ENCODE results near the gene ISOC2. TPM values are rescaled to one million over a fixed set of nuclear protein-coding genes. Genes with fewer than 3 reads are reported as not detected.

Gene ISOC2, protein sequence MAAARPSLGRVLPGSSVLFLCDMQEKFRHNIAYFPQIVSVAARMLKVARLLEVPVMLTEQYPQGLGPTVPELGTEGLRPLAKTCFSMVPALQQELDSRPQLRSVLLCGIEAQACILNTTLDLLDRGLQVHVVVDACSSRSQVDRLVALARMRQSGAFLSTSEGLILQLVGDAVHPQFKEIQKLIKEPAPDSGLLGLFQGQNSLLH
- total RNA-seq (2013), result 12.8 TPM
- 10 to 100 TPM; 14.8 to 20.2 (median 14.9) TPM for polyA plus RNA-seq
- 21.6 and 48.7 TPM in 2 replicates for polyA minus RNA-seq
- total RNA-seq, result 0.59 to 7.1 (median 4.6) reads per million in 11 experiments

DNA sequence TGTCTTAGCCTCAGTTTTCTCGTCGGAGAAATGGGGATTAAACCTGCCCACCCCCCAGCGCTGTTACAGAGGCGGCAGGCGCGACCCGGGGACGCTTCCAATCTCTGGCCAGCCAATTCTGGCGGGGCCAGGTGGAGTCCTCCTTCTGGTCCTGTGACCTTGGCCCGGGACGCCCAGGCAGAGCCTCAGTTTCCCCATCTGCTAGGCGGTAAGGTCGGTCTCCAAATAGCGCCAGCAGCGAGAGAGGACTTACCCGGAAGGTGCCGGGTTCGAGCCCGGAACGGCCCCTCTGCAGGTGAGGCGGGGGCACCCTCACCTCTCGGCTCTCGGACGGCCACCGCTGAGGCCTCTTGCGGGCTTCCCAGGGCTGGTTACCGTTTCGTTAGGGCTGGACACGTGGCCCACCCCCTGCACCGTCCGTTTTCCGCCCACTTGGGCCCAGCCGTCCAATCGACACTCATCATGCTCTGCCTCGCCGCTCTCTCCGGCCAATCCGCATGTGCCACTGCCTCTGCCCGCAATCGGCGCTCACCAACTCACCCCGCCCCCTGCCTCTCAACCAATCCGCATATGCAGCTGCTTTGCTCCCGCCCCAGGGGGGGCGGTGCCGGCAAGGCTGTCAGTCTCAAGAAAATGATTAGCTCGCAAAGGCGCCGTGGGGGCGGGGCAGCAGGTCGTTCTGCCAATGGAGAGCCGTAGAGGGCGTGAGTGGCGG, at the start of gene ISOC2:
ISOC2 (minus strand) TSS at position 384 of the 715 bp plus-strand sequence. CDS start 5,156 bp downstream, outside the sequence.
- Mint-ChIP-seq H3K4me1 (peaks cover 18% of the 10 kb centered on the region), H3K27me3 (ENCODE audit: low read depth in 3 of 3) (peaks cover 2 to 4% (median 3%) of the 10 kb centered on the region in 3 donors), H3K4me3 (peak within 1 kb of the TSS; percentile 87 to 94), H3K27ac (peak within 1 kb of the TSS; percentile 82 to 94 (median 90)), H3K36me3 (peaks cover 0 to 7% of the 10 kb centered on the region in 2 donors), H3K9me3 (no peaks in the 10 kb centered on the region)
- peak within 1 kb of the TSS; percentile 94 for H2AFZ ChIP-seq (ENCODE audit: insufficient read depth, low read depth, low read length, poor library complexity, severe bottlenecking)
- H3K79me2 ChIP-seq (ENCODE audit: insufficient read depth, low read length), result no peaks in the 10 kb centered on the region
- peak; percentile 99 to 100 (median 99) for DNase-seq
- WGBS (ENCODE audit: insufficient coverage), result under 1% methylated on average over 53 of the region's 54 CpGs
- no peaks in the 10 kb centered on the region for H4K20me1 ChIP-seq (ENCODE audit: insufficient read depth, low read length)
- H3K27me3 ChIP-seq (ENCODE audit: control insufficient read depth in 2 of 2, insufficient read depth in 2 of 2, low read length in 2 of 2), result no peaks in the 10 kb centered on the region
- TF ChIP-seq, protein P1, sequence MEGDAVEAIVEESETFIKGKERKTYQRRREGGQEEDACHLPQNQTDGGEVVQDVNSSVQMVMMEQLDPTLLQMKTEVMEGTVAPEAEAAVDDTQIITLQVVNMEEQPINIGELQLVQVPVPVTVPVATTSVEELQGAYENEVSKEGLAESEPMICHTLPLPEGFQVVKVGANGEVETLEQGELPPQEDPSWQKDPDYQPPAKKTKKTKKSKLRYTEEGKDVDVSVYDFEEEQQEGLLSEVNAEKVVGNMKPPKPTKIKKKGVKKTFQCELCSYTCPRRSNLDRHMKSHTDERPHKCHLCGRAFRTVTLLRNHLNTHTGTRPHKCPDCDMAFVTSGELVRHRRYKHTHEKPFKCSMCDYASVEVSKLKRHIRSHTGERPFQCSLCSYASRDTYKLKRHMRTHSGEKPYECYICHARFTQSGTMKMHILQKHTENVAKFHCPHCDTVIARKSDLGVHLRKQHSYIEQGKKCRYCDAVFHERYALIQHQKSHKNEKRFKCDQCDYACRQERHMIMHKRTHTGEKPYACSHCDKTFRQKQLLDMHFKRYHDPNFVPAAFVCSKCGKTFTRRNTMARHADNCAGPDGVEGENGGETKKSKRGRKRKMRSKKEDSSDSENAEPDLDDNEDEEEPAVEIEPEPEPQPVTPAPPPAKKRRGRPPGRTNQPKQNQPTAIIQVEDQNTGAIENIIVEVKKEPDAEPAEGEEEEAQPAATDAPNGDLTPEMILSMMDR (IDR thresholded peaks at IDR 0.05), result no peak
- intact Hi-C loops (cut with micrococcal nuclease), result loop anchor here in 1 of 2 donors (2.0 kb wide), 1 partner anchor 53 kb away; no protein-coding TSS in a partner anchor
- peak within 1 kb of the TSS; percentile 76 to 92 for H3K27ac ChIP-seq (ENCODE audit: low read depth in 1 of 2, low read length in 2 of 2)
- peak within 1 kb of the TSS; percentile 86 for H3K9ac ChIP-seq (ENCODE audit: insufficient read depth, low read length, poor library complexity, severe bottlenecking)
- H3K4me3 ChIP-seq (replicated peaks in 1 of 3; ENCODE audit: low read depth in 2 of 3, low read length in 3 of 3), result peak within 1 kb of the TSS; percentile 68 to 83 (median 72)
- no peaks in the 10 kb centered on the region for H3K9me3 ChIP-seq (replicated peaks in 1 of 2; ENCODE audit: control insufficient read depth in 1 of 2, insufficient read depth in 1 of 2, low read length in 2 of 2)
- H3K4me2 ChIP-seq (replicated peaks; ENCODE audit: extremely low read depth, low read length, poor library complexity, severe bottlenecking), result peak within 1 kb of the TSS; percentile 77
- no peaks in the 10 kb centered on the region for H3K36me3 ChIP-seq (replicated peaks in 1 of 2; ENCODE audit: control insufficient read depth in 1 of 2, insufficient read depth in 2 of 2, low read length in 2 of 2)
- peaks cover 15 to 24% of the 10 kb centered on the region in 2 donors for H3K4me1 ChIP-seq (ENCODE audit: control insufficient read depth in 1 of 2, insufficient read depth in 2 of 2, low read length in 2 of 2)

DNA sequence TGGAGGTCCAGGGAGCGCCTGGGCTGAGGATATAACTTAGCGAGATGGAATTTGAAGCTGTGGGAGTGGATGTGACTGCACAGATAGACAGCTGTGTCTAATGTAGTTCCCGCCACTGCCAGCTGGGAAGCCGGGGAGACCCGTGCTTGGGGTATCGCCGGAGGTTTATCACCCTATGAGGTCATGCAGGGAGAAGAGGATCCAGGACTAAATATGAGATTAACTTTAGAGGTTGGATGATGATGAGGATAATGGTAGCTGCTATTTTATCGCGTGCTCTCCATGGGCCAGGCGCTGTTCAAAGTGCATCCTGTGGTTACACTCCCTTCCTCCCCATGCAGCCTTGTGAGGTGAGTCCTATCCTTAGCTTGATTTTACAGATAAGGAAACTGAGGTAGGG, 46.7 kb upstream of the ISOC2 start:
- Mint-ChIP-seq H3K9me3 (peaks cover 0 to 6% (median 0%) of the 10 kb centered on the region in 7 donors), H3K27ac (no peak overlapping the region), H3K4me1 (peaks cover 8% of the 10 kb centered on the region), H3K27me3 (ENCODE audit: low read depth in 3 of 3) (peaks cover 6 to 21% (median 16%) of the 10 kb centered on the region in 3 donors), H3K4me3 (no peak overlapping the region), H3K36me3 (no peaks in the 10 kb centered on the region)
- no peaks in the 10 kb centered on the region for H3K36me3 ChIP-seq (replicated peaks in 1 of 2; ENCODE audit: control insufficient read depth in 1 of 2, insufficient read depth in 2 of 2, low read length in 2 of 2)
- no peaks in the 10 kb centered on the region for H4K20me1 ChIP-seq (ENCODE audit: insufficient read depth, low read length)
- H3K4me2 ChIP-seq (replicated peaks; ENCODE audit: extremely low read depth, low read length, poor library complexity, severe bottlenecking), result no peak overlapping the region
- H3K79me2 ChIP-seq (ENCODE audit: insufficient read depth, low read length), result no peaks in the 10 kb centered on the region
- H3K4me3 ChIP-seq (replicated peaks in 1 of 3; ENCODE audit: low read depth in 2 of 3, low read length in 3 of 3), result no peak overlapping the region
- H2AFZ ChIP-seq (ENCODE audit: insufficient read depth, low read depth, low read length, poor library complexity, severe bottlenecking), result no peak overlapping the region
- no peak overlapping the region for H3K9ac ChIP-seq (ENCODE audit: insufficient read depth, low read length, poor library complexity, severe bottlenecking)
- peaks cover 5 to 11% of the 10 kb centered on the region in 2 donors for H3K4me1 ChIP-seq (ENCODE audit: control insufficient read depth in 1 of 2, insufficient read depth in 2 of 2, low read length in 2 of 2)
- intact Hi-C loops (cut with micrococcal nuclease), result no loop called here
- no peaks in the 10 kb centered on the region for H3K9me3 ChIP-seq (replicated peaks in 1 of 2; ENCODE audit: control insufficient read depth in 1 of 2, insufficient read depth in 1 of 2, low read length in 2 of 2)
- H3K27me3 ChIP-seq (ENCODE audit: control insufficient read depth in 2 of 2, insufficient read depth in 2 of 2, low read length in 2 of 2), result peaks cover 0 to 3% of the 10 kb centered on the region in 2 donors
- no peak overlapping the region for H3K27ac ChIP-seq (ENCODE audit: low read depth in 1 of 2, low read length in 2 of 2)
- TF ChIP-seq, protein P1 (IDR thresholded peaks at IDR 0.05), result no peak
- 75% methylated on average over 5 of the region's 10 CpGs for WGBS (ENCODE audit: insufficient coverage)
- DNase-seq, result no peak
